Astrocyte of the spinal cord (primary cell): ENCODE data around the gene P2RX7.

Source experiments
- DNase-seq: peaks from one replicate; pipeline ENCODE4 v3.0.0; 2011; ENCODE audit warnings: low read depth, low spot score
- H3K4me3 ChIP-seq: 2 replicates; pipeline ENCODE4 v1.5.1; 2011; ENCODE audit warnings: low read depth, mild to moderate bottlenecking, low read length, moderate library complexity
- CTCF ChIP-seq: IDR thresholded peaks from 2 replicates; pipeline ENCODE4 v1.5.1; 2012; ENCODE audit warnings: low read depth, mild to moderate bottlenecking, low read length, inconsistent platforms
- in situ Hi-C: cut with HindIII; loops from 2 replicates; pipeline ENCODE4 v1.10.0; 2017; ENCODE audit warnings: low sequenced_read_pairs

Gene P2RX7

GRCh38 chr12:121181181-121181580 lies 48.5 kb downstream of the P2RX7 start:
- no peak for DNase-seq
- in situ Hi-C loops = no loop called here

GRCh38 chr12:121182222-121182893 lies 49.7 kb downstream of the P2RX7 start:
- H3K4me3 ChIP-seq = no peak overlapping the region
- DNase-seq = no peak
- TF ChIP-seq CTCF = no peak
- in situ Hi-C loops = no loop called here

More at GRCh38 chr12:121181181-121181580, 48.5 kb downstream of the P2RX7 start:
- H3K4me3 ChIP-seq = no peak overlapping the region
- no peak for TF ChIP-seq CTCF

GRCh38 chr12:121184425-121184824 lies 51.7 kb downstream of the P2RX7 start:
- in situ Hi-C loops = no loop called here
- no peak for DNase-seq
- no peak for TF ChIP-seq CTCF
- H3K4me3 ChIP-seq = no peak overlapping the region

- in situ Hi-C loops = no loop called here
Measured at GRCh38 chr12:121184984-121185889, 52.6 kb downstream of the P2RX7 start.

GRCh38 chr12:121186826-121187225 lies 54.1 kb downstream of the P2RX7 start:
- no peak overlapping the region for H3K4me3 ChIP-seq
- no peak for DNase-seq
- no peak for TF ChIP-seq CTCF
- in situ Hi-C loops = no loop called here

More at GRCh38 chr12:121184984-121185889, 52.6 kb downstream of the P2RX7 start:
- no peak for DNase-seq
- no peak overlapping the region for H3K4me3 ChIP-seq
- TF ChIP-seq CTCF = no peak

GRCh38 chr12:121187501-121187900 lies 54.8 kb downstream of the P2RX7 start:
- DNase-seq = no peak
- no peak for TF ChIP-seq CTCF
- H3K4me3 ChIP-seq = no peak overlapping the region
- in situ Hi-C loops = no loop called here
